Measurements from ENCODE around the gene GLE1.

DNA sequence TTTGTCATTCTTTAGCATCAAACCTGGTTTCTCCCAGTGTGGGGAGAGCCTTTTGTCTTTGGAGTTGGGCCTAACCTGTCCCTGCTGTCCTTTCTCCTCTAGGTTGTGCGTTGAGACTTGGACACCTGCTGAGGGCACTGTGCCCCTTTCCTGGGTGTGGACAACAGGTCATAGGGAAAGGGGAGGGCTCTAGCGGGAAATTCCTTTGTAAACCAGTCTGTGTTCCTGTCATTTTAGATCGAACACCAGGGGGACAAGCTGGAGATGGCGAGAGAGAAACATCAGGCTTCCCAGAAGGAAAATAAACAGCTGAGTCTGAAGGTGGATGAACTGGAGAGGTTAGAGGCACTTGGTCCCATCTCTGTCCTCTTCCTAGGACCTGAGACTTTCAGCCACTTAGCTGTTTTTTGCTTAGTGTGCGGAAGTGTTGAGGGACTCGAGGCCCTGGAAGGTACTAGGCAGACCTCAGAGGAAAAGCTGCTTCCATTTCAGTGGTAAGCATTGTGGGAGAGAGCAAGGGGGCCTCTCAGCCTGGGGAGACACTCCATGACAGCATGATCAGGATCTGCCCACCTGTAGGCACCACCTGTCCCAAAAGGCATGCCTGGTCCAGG, 8.6 kb upstream of the GLE1 start:
- TF ChIP-seq EZH2 (IDR thresholded peaks at IDR 0.05) (no peak), POLR2AphosphoS5 (IDR thresholded peaks at IDR 0.05; ENCODE audit: borderline replicate concordance, low read depth, low read length) (no peak)

Measured in SK-N-MC (cell line).